OCI-LY1 (cell line): ENCODE data around the gene ADGRG1.

Experiments used
- H2AFZ ChIP-seq: fragments of 200-600 bp; sonication (generic), shearing (Covaris generic); 2 replicates; pipeline ENCODE4 v1.6.0; 2014; ENCODE audit warnings: antibody characterized with exemption, mild to moderate bottlenecking, low read length
- H3F3A ChIP-seq: fragments of 200-600 bp; sonication (generic), shearing (Covaris generic); 2 replicates; pipeline ENCODE4 v1.6.0; 2014; ENCODE audit warnings: mild to moderate bottlenecking, antibody characterized with exemption, low read length, moderate library complexity; ENCODE audit not compliant: insufficient read depth
- H3K27ac ChIP-seq: fragments of 200-600 bp; sonication (generic); 2 replicates; pipeline ENCODE4 v1.5.1; 2014; ENCODE audit warnings: low read length, mixed run types, mild to moderate bottlenecking, low read depth; ENCODE audit not compliant: poor library complexity, severe bottlenecking
- H3K27me3 ChIP-seq: fragments of 200-600 bp; sonication (generic); 2 replicates; pipeline ENCODE4 v1.6.0; 2014; ENCODE audit warnings: antibody characterized with exemption, mild to moderate bottlenecking, low read length, moderate library complexity; ENCODE audit not compliant: insufficient read depth
- H3K36me3 ChIP-seq: fragments of 200-600 bp; sonication (generic); 2 replicates; pipeline ENCODE4 v1.6.1; 2014; ENCODE audit warnings: mild to moderate bottlenecking, antibody characterized with exemption, low read length, moderate library complexity, mixed read lengths; ENCODE audit not compliant: insufficient read depth
- H3K4me1 ChIP-seq: fragments of 200-600 bp; sonication (generic); 2 replicates; pipeline ENCODE4 v1.5.1; 2014; ENCODE audit warnings: mild to moderate bottlenecking, low read length, moderate library complexity; ENCODE audit not compliant: insufficient read depth, severe bottlenecking
- H3K4me2 ChIP-seq: fragments of 200-600 bp; sonication (generic), shearing (Covaris generic); 2 replicates; pipeline ENCODE4 v1.6.1; 2014; ENCODE audit warnings: low read length
- H3K4me3 ChIP-seq: fragments of 200-600 bp; sonication (generic); 2 replicates; pipeline ENCODE4 v1.5.1; 2014; ENCODE audit warnings: low read length, low read depth, mild to moderate bottlenecking, mixed read lengths; ENCODE audit not compliant: poor library complexity, severe bottlenecking
- H3K79me2 ChIP-seq: fragments of 200-600 bp; shearing (Covaris generic); 2 replicates; pipeline ENCODE4 v1.6.1; 2016; ENCODE audit warnings: mixed run types, low read length, mixed read lengths; ENCODE audit not compliant: insufficient read depth
- H3K9ac ChIP-seq: fragments of 200-600 bp; sonication (generic), shearing (Covaris generic); 2 replicates; pipeline ENCODE4 v1.6.1; 2014; ENCODE audit warnings: mild to moderate bottlenecking, low read length, mixed read lengths
- H3K9me2 ChIP-seq: fragments of 200-600 bp; sonication (generic), shearing (Covaris generic); 2 replicates; pipeline ENCODE4 v1.6.1; 2014; ENCODE audit warnings: low read depth, mild to moderate bottlenecking, low read length, mixed read lengths
- H3K9me3 ChIP-seq: fragments of 200-600 bp; shearing (Covaris generic); 2 replicates; pipeline ENCODE4 v1.6.1; 2014; ENCODE audit warnings: low read length, mixed read lengths
- H4K20me1 ChIP-seq: fragments of 200-600 bp; sonication (generic), shearing (Covaris generic); 2 replicates; pipeline ENCODE4 v1.6.0; 2016; ENCODE audit warnings: mild to moderate bottlenecking, low read length; ENCODE audit not compliant: insufficient read depth
- EZH2 ChIP-seq: fragments of 200-600 bp; sonication (generic), shearing (Covaris generic); IDR thresholded peaks from 2 replicates; pipeline ENCODE4 v1.8.0; 2017; ENCODE audit warnings: borderline replicate concordance, mixed run types, mild to moderate bottlenecking, antibody characterized with exemption, low read length, moderate library complexity, mixed read lengths
- TF ChIP-seq, protein P1 (sequence below): fragments of 200-600 bp; sonication (generic), shearing (Covaris generic); IDR thresholded peaks from 2 replicates; pipeline ENCODE4 v1.5.1; 2017; ENCODE audit warnings: mild to moderate bottlenecking, antibody characterized with exemption, low read length, moderate library complexity, mixed read lengths

The ADGRG1 gene

DNA sequence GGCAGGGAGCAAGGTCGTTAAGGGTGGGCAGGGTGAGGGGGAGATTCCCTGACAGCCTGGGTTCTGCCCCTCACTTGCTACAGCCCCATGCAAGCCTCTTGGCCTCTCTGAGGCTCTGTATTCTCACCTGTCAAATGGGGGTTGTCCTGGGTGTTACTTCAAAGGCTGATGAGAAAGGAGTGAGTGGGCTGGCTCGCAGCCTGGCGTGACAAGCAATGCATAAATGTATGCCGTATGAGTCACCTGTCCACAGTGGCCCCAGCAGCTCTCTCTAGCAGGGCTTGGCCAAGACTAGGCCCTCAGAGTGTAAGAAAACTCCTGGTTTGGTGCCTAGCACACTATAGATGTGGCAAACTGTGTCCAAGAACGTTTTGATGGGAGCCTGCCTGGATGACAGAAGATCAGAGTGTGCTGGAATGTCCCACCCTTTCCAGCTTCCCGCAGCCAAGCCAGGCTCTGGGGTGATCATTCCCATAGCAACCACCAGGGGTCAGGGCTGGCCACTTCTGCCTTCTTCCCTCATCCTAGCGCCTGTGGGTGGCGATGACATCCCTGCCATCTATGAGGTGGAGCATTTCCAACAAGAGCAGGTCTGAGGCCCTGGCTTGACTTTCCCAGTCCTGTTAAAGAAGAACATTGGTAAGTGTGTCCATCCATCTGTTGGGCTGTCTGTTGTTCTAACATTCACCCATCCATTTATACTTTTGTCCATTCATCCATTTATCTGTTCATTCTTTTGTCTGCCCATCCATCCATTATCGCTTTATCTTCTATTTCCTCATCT, 37.2 kb upstream of the ADGRG1 start:
- Histone ChIP-seq H2AFZ (no peak overlapping the region), H3K4me1 (no peaks in the 10 kb centered on the region), H3K27ac (no peak overlapping the region)

DNA sequence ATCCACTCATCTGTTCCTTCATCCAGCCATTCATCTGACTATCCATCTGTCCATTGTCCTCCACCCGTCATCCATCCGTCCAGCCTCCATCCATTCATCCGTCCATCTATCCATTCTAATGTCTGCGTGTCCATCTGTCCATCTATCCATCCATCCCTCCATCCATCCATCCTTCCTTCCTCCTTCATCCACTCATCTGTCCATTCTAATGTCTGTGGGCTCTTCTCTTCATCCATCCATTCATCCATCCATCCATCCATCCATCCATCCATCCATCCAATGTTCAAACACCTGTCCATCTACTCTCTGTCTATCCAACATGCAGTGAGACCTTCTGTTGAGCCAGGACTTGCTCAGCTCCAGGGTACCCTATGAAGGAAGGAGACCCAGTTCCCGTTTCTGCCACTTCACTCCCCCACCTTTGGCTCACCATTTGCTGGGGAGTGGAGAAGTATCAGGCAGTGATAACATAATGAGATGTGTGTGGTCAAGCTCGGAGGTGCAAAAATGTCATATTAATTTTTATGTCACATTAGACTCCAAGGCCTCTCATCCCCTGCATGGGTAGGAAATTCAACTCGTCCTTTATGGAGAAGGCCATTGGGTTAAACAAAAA, 36.5 kb upstream of the ADGRG1 start:
- Histone ChIP-seq H3K79me2 (no peaks in the 10 kb centered on the region), H3K36me3 (no peaks in the 10 kb centered on the region), H3K27me3 (peaks cover 4% of the 10 kb centered on the region; the same call in 1 of the 2 replicates), H3K9me2 (no peaks in the 10 kb centered on the region), H3K4me2 (no peak overlapping the region), H3F3A (no peaks in the 10 kb centered on the region), H2AFZ (no peak overlapping the region), H3K9me3 (no peaks in the 10 kb centered on the region), H4K20me1 (no peaks in the 10 kb centered on the region), H3K27ac (no peak overlapping the region), H3K4me3 (no peak overlapping the region), H3K9ac (no peak overlapping the region), H3K4me1 (no peaks in the 10 kb centered on the region)
- TF ChIP-seq, protein P1, sequence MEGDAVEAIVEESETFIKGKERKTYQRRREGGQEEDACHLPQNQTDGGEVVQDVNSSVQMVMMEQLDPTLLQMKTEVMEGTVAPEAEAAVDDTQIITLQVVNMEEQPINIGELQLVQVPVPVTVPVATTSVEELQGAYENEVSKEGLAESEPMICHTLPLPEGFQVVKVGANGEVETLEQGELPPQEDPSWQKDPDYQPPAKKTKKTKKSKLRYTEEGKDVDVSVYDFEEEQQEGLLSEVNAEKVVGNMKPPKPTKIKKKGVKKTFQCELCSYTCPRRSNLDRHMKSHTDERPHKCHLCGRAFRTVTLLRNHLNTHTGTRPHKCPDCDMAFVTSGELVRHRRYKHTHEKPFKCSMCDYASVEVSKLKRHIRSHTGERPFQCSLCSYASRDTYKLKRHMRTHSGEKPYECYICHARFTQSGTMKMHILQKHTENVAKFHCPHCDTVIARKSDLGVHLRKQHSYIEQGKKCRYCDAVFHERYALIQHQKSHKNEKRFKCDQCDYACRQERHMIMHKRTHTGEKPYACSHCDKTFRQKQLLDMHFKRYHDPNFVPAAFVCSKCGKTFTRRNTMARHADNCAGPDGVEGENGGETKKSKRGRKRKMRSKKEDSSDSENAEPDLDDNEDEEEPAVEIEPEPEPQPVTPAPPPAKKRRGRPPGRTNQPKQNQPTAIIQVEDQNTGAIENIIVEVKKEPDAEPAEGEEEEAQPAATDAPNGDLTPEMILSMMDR, result no peak

More for the DNA sequence above, 37.2 kb upstream of the ADGRG1 start:
- peaks cover 4% of the 10 kb centered on the region; the same call in 1 of the 2 replicates for H3K27me3 ChIP-seq
- H3K4me2 ChIP-seq, result no peak overlapping the region
- H3F3A ChIP-seq, result no peaks in the 10 kb centered on the region
- H3K36me3 ChIP-seq, result no peaks in the 10 kb centered on the region
- no peak for TF ChIP-seq EZH2
- TF ChIP-seq, protein P1, result peak; percentile 80
- H3K4me3 ChIP-seq, result no peak overlapping the region
- H4K20me1 ChIP-seq, result no peaks in the 10 kb centered on the region
- H3K9ac ChIP-seq, result no peak overlapping the region
- no peaks in the 10 kb centered on the region for H3K9me3 ChIP-seq
- H3K9me2 ChIP-seq, result no peaks in the 10 kb centered on the region
- H3K79me2 ChIP-seq, result no peaks in the 10 kb centered on the region

DNA sequence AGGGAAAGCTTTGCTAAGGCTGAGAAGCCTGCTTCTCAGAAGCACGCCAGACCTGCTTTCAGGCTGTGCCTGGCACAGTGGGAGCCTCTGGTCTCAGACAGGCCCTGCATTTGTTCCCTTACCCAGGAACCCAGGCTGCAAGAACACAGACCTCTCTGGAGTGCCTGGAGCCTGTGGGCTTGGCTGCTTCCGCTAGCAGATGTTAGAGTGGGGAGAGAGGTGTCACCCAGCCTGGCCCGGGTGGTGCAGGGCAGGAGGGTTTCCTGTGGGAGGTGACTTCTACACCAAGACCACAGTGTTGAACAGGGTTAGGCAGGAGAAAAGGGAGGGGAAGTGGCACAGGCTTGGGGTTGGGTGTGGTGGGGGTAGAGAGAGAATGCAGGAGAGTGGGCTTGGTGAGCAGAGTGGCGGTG, 35.8 kb upstream of the ADGRG1 start:
- Histone ChIP-seq H3F3A (no peaks in the 10 kb centered on the region), H3K4me1 (no peaks in the 10 kb centered on the region), H3K9me3 (no peaks in the 10 kb centered on the region), H3K79me2 (no peaks in the 10 kb centered on the region), H3K4me3 (no peak overlapping the region), H2AFZ (no peak overlapping the region), H3K9me2 (no peaks in the 10 kb centered on the region), H4K20me1 (no peaks in the 10 kb centered on the region), H3K27me3 (peaks cover 4% of the 10 kb centered on the region; the same call in 1 of the 2 replicates), H3K27ac (no peak overlapping the region), H3K36me3 (no peaks in the 10 kb centered on the region), H3K9ac (no peak overlapping the region), H3K4me2 (no peak overlapping the region)
- TF ChIP-seq, protein P1, result no peak
- TF ChIP-seq EZH2, result no peak
